ENCODE measurements around the gene ARMC9.

Gene ARMC9

GRCh38 chr2:231169488-231169887, 28.9 kb upstream of the ARMC9 start (continued):
- TF ChIP-seq POU6F1 (CRISPR knock-in tag; IDR thresholded peaks at IDR 0.05; ENCODE audit: borderline replicate concordance, low read depth) (no peak), BACH2 (CRISPR knock-in tag; IDR thresholded peaks at IDR 0.05; ENCODE audit: borderline replicate concordance) (no peak), GLIS3 (CRISPR knock-in tag; IDR thresholded peaks at IDR 0.05) (0 out of 2 replicates have a peak, but pooled peaks have one; percentile 41), ZFP3 (CRISPR knock-in tag; IDR thresholded peaks at IDR 0.05) (peak; percentile 73), OSR1 (CRISPR knock-in tag; IDR thresholded peaks at IDR 0.05) (no peak), ISL1 (CRISPR knock-in tag; IDR thresholded peaks at IDR 0.05) (peak; percentile 36; the same call in 1 of the 2 replicates), ZNF70 (CRISPR knock-in tag; IDR thresholded peaks at IDR 0.05) (no peak), ARNTL (CRISPR knock-in tag; IDR thresholded peaks at IDR 0.05; ENCODE audit: borderline replicate concordance, low read depth) (no peak), ZNF8 (CRISPR knock-in tag; IDR thresholded peaks at IDR 0.05) (no peak), CSRNP3 (CRISPR knock-in tag; IDR thresholded peaks at IDR 0.05) (no peak), RARB (CRISPR knock-in tag; IDR thresholded peaks at IDR 0.05) (no peak), TOX (CRISPR knock-in tag; IDR thresholded peaks at IDR 0.05; ENCODE audit: borderline replicate concordance) (no peak)

GRCh38 chr2:231170055-231170454, 28.4 kb upstream of the ARMC9 start:
- TF ChIP-seq ISL1 (CRISPR knock-in tag; IDR thresholded peaks at IDR 0.05) (peak; percentile 56), ZNF70 (CRISPR knock-in tag; IDR thresholded peaks at IDR 0.05) (peak; percentile 55), ZC3H10 (CRISPR knock-in tag; IDR thresholded peaks at IDR 0.05) (no peak), ZFP3 (CRISPR knock-in tag; IDR thresholded peaks at IDR 0.05) (no peak)
- peak; percentile 91 for ATAC-seq

- TF ChIP-seq RARB (CRISPR knock-in tag; IDR thresholded peaks at IDR 0.05) (no peak), CREB5 (CRISPR knock-in tag; IDR thresholded peaks at IDR 0.05; ENCODE audit: low read depth) (no peak), TOX (CRISPR knock-in tag; IDR thresholded peaks at IDR 0.05; ENCODE audit: borderline replicate concordance) (no peak), POU6F1 (CRISPR knock-in tag; IDR thresholded peaks at IDR 0.05; ENCODE audit: borderline replicate concordance, low read depth) (no peak), ZNF70 (CRISPR knock-in tag; IDR thresholded peaks at IDR 0.05) (no peak), ZC3H10 (CRISPR knock-in tag; IDR thresholded peaks at IDR 0.05) (no peak), ZFP30 (CRISPR knock-in tag; IDR thresholded peaks at IDR 0.05) (no peak), TCF4 (CRISPR knock-in tag; IDR thresholded peaks at IDR 0.05; ENCODE audit: borderline replicate concordance) (no peak)
- ATAC-seq = no peak
Observed at GRCh38 chr2:231172025-231172424, 26.4 kb upstream of the ARMC9 start.

GRCh38 chr2:231174211-231174651, 24.2 kb upstream of the ARMC9 start:
- TF ChIP-seq ZFP30 (CRISPR knock-in tag; IDR thresholded peaks at IDR 0.05) = no peak
- TF ChIP-seq ZNF8 (CRISPR knock-in tag; IDR thresholded peaks at IDR 0.05) = no peak
- no peak for TF ChIP-seq TOX (CRISPR knock-in tag; IDR thresholded peaks at IDR 0.05; ENCODE audit: borderline replicate concordance)
- no peak for TF ChIP-seq ZNF565 (CRISPR knock-in tag; conservative IDR thresholded peaks at IDR 0.05; ENCODE audit: low read depth)
- peak; percentile 74 for TF ChIP-seq ZNF70 (CRISPR knock-in tag; IDR thresholded peaks at IDR 0.05)
- TF ChIP-seq ISL1 (CRISPR knock-in tag; IDR thresholded peaks at IDR 0.05) = peak; percentile 87
- TF ChIP-seq CSDC2 (CRISPR knock-in tag; IDR thresholded peaks at IDR 0.05) = no peak
- 0 out of 2 replicates have a peak, but pooled peaks have one; percentile 7 for TF ChIP-seq ESRRG (CRISPR knock-in tag; IDR thresholded peaks at IDR 0.05)
- no peak for TF ChIP-seq PATZ1 (CRISPR knock-in tag; IDR thresholded peaks at IDR 0.05; ENCODE audit: borderline replicate concordance)
- TF ChIP-seq RARB (CRISPR knock-in tag; IDR thresholded peaks at IDR 0.05) = no peak
- no peak for TF ChIP-seq ARNTL (CRISPR knock-in tag; IDR thresholded peaks at IDR 0.05; ENCODE audit: borderline replicate concordance, low read depth)
- TF ChIP-seq ZFP3 (CRISPR knock-in tag; IDR thresholded peaks at IDR 0.05) = 0 out of 2 replicates have a peak, but pooled peaks have one; percentile 19
- TF ChIP-seq CREB5 (CRISPR knock-in tag; IDR thresholded peaks at IDR 0.05; ENCODE audit: low read depth) = no peak
- TF ChIP-seq PPARA (CRISPR knock-in tag; IDR thresholded peaks at IDR 0.05; ENCODE audit: borderline replicate concordance) = no peak
- TF ChIP-seq TCF4 (CRISPR knock-in tag; IDR thresholded peaks at IDR 0.05; ENCODE audit: borderline replicate concordance) = peak; percentile 52; the same call in 1 of the 2 replicates
- TF ChIP-seq TSHZ2 (CRISPR knock-in tag; IDR thresholded peaks at IDR 0.05) = 0 out of 2 replicates have a peak, but pooled peaks have one; percentile 28
- TF ChIP-seq SNAI2 (CRISPR knock-in tag; IDR thresholded peaks at IDR 0.05) = no peak; the same call in 1 of the 2 replicates
- no peak for ATAC-seq
